H1 (cell line): ENCODE results near the gene ARHGAP42. TPM values are rescaled to one million over a fixed set of nuclear protein-coding genes. Genes with fewer than 3 reads are reported as not detected.

ENCODE experiments used
- GTF2F1 ChIP-seq: IDR thresholded peaks from 2 replicates; pipeline ENCODE4 v1.6.1; 2012; ENCODE audit warnings: low read depth, low read length, improper control_type of control experiment, borderline replicate concordance
- KDM4A ChIP-seq: IDR thresholded peaks from one replicate; pipeline ENCODE4 v1.7.1; 2012; ENCODE audit warnings: low read depth, mild to moderate bottlenecking, moderate library complexity, low read length, inconsistent platforms; ENCODE audit not compliant: severe bottlenecking
- NANOG ChIP-seq: IDR thresholded peaks from 2 replicates; pipeline ENCODE4 v1.6.1; 2011; ENCODE audit warnings: low read length, low read depth, mild to moderate bottlenecking, inconsistent platforms; ENCODE audit not compliant: insufficient read depth, poor library complexity, severe bottlenecking
- POU5F1 ChIP-seq: IDR thresholded peaks from 2 replicates; pipeline ENCODE4 v1.6.1; 2011; ENCODE audit warnings: low read depth, mild to moderate bottlenecking, low read length, moderate library complexity
- RBBP5 ChIP-seq: IDR thresholded peaks from 2 replicates; pipeline ENCODE4 v1.7.1; 2012; ENCODE audit warnings: low read depth, mild to moderate bottlenecking, inconsistent platforms, low read length, moderate library complexity, borderline replicate concordance
- TBP ChIP-seq: IDR thresholded peaks from 2 replicates; pipeline ENCODE4 v1.6.1; 2011; ENCODE audit warnings: low read depth, low read length, improper control_type of control experiment
- polyA plus RNA-seq, 7 experiments: library from polyadenylated mRNA; depleted of rRNA in 3 of 7; stranded (reverse) in 5 of 7; unstranded in 2 of 7; fragments of >200 nt in 5 of 7; fragments of 200-250 nt in 2 of 7; gene quantifications; 1 replicate in 5 of 7; 2 replicates in 1 of 7; 4 replicates in 1 of 7; pipeline versions ENCODE4 v1.2.1 to v1.2.3, GENCODE V29; 2011 to 2013; ENCODE audit warnings: missing spikeins in 2 of 7, mixed read lengths in 2 of 7
- total RNA-seq: library from RNA; stranded (reverse); fragmentation: NEBNext Ultra II Directional; extraction: Animal tissue kit (Norgen Biotek cat#: 25700); gene quantifications from 2 replicates; pipeline ENCODE4 v1.2.1, GENCODE V29; 2021

Gene ARHGAP42
- total and polyA plus RNA-seq, 2 of the 8 experiments (the other 6 are each of a cell fraction or from before 2014, with no cell fraction given), result 22.2 to 33.5 TPM

GRCh38 chr11:100703139-100703538 is 16.1 kb downstream of the ARHGAP42 start (continued):
- TF ChIP-seq RBBP5 (no peak), POU5F1 (no peak), KDM4A (no peak), NANOG (no peak), GTF2F1 (no peak), TBP (no peak)
